Activated gamma-delta T cell treated with anti-CD3 and anti-CD28 coated beads, Interleukin-2, amount 50 U/mL, for 16 hours (primary cell): ENCODE results near the gene DYNLL2.
A peak's percentile ranks its signal among the peaks of the same experiment; 100 is the strongest.
"Not testable (repeated sequence)": the region's sequence is repeated elsewhere in the genome, so short reads cannot be mapped to it uniquely, and the experiment has no call there.

ENCODE experiments used
- DNase-seq: peaks from one replicate; pipeline ENCODE4 v3.0.0-alpha.2; 2020; ENCODE audit warnings: low read depth

Gene DYNLL2

DNA sequence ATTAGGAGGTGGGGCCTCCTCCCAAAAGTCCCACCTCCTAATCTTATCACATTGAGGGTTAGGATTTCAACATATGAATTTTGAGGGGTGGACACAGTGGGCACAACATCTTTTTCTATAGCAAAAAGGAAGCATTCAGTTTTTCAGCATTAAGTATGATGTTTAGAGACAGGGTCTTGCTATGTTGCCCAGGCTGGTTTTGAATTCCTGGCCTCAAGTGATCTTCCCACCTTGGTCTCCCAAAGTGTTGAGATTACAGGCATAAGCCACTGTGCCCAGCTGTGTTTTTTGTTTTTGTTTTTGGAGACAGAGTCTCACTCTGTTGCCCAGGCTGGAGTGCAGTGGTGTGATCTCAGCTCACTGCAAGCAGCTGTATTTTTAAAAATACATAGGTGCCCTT is 18.7 kb downstream of the DYNLL2 start:
- DNase-seq, result not testable (repeated sequence)

GRCh38 chr17:58105093-58105492 is 21.9 kb downstream of the DYNLL2 start:
- no peak for DNase-seq

GRCh38 chr17:58107306-58107705 is 24.1 kb downstream of the DYNLL2 start:
- no peak for DNase-seq

DNA sequence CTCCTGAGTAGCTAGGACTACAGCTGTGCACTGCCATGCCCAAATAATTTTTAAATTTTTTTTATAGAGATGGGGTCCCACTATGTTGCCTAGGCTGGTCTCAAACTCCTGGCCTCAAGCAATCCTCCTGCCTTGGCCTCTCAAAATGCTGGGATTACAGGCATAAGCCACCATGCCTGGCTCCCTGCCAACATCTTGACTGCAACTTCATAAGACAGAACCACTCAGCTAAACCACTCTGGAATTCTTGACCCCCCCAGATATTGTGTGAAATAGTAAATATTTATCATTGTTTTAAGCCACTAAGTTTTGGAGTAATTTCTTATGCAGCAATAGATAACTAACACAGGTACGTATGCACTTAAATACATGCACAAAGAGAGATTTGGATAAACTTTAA is 26.0 kb downstream of the DYNLL2 start:
- DNase-seq, result no peak

DNA sequence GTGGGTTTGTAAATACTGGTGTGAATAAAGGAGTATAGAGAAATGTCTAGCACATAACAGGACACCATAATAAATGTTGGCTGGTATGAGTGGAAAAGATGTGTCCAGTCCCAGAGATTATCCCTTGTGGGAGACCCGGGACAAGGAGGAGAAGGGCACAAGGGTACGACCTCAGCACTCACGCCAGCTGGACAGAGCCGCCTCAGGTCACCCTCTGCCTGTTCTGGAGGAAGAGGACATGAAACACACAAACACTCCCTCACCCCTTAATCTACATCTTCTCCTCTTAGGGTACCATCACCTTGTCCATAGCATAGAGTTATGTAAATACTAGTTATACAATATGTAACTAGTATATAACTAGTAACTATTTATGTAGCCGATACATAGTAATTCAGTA is 26.8 kb downstream of the DYNLL2 start:
- no peak for DNase-seq

DNA sequence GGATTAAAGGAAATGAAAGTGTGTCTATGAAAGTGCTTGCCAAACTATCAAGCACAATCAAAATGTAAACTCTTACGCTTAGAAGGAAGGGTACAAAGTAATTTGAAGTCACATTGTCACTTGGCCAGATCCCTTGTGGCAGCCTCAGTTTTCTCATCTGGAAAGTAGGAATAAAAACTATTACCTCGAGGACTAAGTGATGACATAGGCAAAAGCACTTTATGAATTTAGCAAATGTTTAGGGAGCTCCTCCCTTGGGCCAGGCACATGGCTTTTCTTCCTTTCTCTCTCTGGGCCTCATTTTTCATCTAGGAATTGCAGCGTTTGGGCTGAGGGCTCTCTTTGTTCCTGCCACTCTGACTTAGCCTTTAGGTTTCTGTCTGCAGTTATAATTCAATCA is 28.5 kb downstream of the DYNLL2 start:
- no peak for DNase-seq

- peak; percentile 78 for DNase-seq
Measured at GRCh38 chr17:58112970-58113631, 29.9 kb downstream of the DYNLL2 start.

DNA sequence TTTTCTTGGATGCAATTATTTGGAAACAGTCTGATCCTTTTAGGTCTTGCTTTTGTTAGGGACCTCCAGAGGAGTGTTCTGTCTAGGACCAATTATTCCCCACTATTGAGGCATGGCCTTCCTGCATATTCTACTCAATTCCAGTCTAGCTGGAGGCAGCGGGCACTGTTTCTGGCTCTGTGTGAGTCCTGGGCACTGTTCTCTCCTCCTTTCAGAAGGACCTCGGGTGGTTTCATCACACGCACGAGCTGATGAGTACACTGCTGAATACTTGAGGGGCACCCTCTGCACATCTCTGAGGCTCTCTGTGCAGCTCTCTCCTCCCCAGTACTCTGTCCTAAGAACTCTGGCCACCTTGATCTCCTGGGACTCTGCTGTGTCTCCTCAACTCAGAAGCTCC is 30.7 kb downstream of the DYNLL2 start:
- DNase-seq, result no peak

- DNase-seq, result no peak
Measured at GRCh38 chr17:58117382-58117781, 34.2 kb downstream of the DYNLL2 start.

GRCh38 chr17:58119491-58119890 is 36.3 kb downstream of the DYNLL2 start:
- no peak for DNase-seq

DNA sequence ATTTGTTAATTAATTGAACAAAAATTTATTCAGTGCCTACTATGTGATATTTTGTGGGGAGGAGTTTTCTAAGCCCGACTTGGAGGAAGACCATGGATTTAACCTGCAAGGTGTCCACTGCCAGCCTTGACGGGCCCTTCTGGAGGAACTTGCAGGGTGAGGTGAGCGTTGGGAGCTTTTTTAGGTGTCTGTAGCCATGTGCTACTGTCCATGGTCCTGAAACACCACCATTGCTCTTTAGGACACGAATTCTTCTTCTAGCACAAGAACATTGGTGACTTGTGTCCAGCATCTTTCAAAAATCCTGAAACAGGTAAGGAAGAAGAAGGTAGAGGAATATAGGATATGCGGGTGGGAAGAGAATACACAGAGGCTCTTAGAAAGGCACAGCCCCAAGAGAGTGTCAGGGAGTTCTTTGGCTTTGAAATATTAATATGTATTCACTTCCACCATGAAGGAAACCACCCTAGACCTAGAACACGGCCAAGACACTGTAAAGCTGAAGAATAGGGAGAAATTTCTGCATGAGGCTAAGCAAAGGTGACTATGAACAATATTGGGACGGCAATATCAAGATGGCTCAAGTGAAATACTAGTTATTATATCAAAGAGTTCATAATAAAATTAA is 37.1 kb downstream of the DYNLL2 start:
- DNase-seq, result peak; percentile 37

- peak; percentile 10 for DNase-seq
Measured at GRCh38 chr17:58121925-58122324, 38.7 kb downstream of the DYNLL2 start.

GRCh38 chr17:58127846-58128245 is 44.6 kb downstream of the DYNLL2 start:
- no peak for DNase-seq

DNA sequence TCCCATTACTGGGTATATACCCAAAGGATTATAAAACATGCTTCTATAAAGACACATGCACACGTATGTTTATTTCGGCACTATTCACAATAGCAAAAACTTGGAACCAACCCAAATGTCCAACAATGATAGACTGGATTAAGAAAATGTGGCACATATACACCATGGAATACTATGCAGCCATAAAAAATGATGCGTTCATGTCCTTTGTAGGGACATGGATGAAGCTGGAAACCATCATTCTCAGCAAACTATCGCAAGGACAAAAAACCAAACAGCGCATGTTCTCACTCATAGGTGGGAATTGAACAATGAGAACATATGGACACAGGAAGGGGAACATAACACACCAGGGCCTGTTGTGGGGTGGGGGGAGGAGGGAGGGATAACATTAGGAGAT is 49.5 kb downstream of the DYNLL2 start:
- not testable (repeated sequence) for DNase-seq

GRCh38 chr17:58136669-58137279 is 53.6 kb downstream of the DYNLL2 start:
- no peak for DNase-seq

DNA sequence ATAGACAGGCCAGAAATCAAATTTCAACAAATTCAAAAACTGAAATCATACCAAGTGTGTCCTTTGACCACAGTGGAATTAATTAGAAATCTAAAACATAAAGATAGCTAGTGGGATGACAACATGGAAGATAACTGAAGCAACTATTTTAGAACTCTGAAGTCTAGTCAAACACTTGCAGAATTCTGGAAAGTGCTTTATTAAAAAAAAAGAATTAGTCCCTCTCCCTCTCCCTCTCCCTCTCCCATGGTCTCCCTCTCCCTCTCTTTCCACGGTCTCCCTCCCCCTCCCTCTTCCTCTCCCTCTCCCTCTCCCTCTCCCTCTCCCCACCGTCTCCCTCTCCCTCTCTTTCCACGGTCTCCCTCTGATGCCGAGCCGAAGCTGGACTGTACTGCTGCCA is 58.3 kb downstream of the DYNLL2 start:
- DNase-seq, result no peak

DNA sequence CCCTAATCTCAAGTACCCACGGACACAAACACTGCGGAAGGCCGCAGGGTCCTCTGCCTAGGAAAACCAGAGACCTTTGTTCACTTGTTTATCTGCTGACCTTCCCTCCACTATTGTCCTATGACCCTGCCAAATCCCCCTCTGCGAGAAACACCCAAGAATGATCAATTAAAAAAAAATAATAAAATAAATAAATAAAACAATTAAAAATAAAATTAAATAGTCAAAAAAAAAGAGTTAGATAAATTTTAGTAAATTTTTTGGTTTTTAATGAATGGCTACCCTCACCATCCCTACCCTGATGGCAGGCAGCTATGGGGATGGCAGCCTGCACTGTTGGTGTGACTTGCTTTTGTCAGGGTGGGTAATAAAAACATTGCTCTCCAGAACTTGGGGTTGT is 60.1 kb downstream of the DYNLL2 start:
- DNase-seq, result not testable (repeated sequence)

- DNase-seq, result no peak
Measured at GRCh38 chr17:58144801-58145200, 61.6 kb downstream of the DYNLL2 start.
